Bronchial epithelial cell (primary cell): ENCODE results near the gene DTD1. TPM values are rescaled to one million over a fixed set of nuclear protein-coding genes. Genes with fewer than 3 reads are reported as not detected.

Experiments used
- DNase-seq: peaks from one replicate; pipeline ENCODE4 v3.0.0-alpha.2; 2010; ENCODE audit warnings: low read depth
- FAIRE-seq: peaks from 2 replicates; lab custom pipeline; 2011; peaks lifted over from hg19 to GRCh38; lab: Jason Lieb, UNC
- H3K27me3 ChIP-seq: 2 replicates; pipeline ENCODE4 v1.5.1; 2011; ENCODE audit warnings: low read length; ENCODE audit not compliant: control insufficient read depth, insufficient read depth
- H3K36me3 ChIP-seq: 2 replicates; pipeline ENCODE4 v1.5.1; 2011; ENCODE audit warnings: low read length; ENCODE audit not compliant: control insufficient read depth, insufficient read depth
- H3K4me3 ChIP-seq: 2 replicates; pipeline ENCODE4 v1.5.1; 2011; ENCODE audit warnings: mild to moderate bottlenecking, low read depth, low read length, control low read depth
- CTCF ChIP-seq: IDR thresholded peaks from 2 replicates; pipeline ENCODE4 v1.5.1; 2011; ENCODE audit warnings: mild to moderate bottlenecking, moderate library complexity, low read length, control low read depth, inconsistent platforms; ENCODE audit not compliant: insufficient read depth, severe bottlenecking
- total RNA-seq: library from RNA; depleted of rRNA; stranded (reverse); fragments of >200 nt; gene quantifications from 2 replicates; pipeline ENCODE4 v1.2.1, GENCODE V29; 2014

DTD1 gene
- total RNA-seq, 1 donor from 2014 or later: 197 TPM

GRCh38 chr20:18795366-18795765, 207.5 kb downstream of the DTD1 start:
- TF ChIP-seq CTCF: no peak
- Histone ChIP-seq H3K36me3 (no peaks in the 10 kb centered on the region), H3K4me3 (no peak overlapping the region), H3K27me3 (no peaks in the 10 kb centered on the region)
- FAIRE-seq (no peak), DNase-seq (no peak)

- TF ChIP-seq CTCF: no peak
- DNase-seq: no peak
- H3K27me3 ChIP-seq: no peaks in the 10 kb centered on the region
- no peak overlapping the region for H3K4me3 ChIP-seq
- no peak for FAIRE-seq
- H3K36me3 ChIP-seq: no peaks in the 10 kb centered on the region
Measured at GRCh38 chr20:18796282-18796833, 208.5 kb downstream of the DTD1 start.

- no peak for FAIRE-seq
- no peak for TF ChIP-seq CTCF
- no peak overlapping the region for H3K4me3 ChIP-seq
- no peaks in the 10 kb centered on the region for H3K36me3 ChIP-seq
- no peaks in the 10 kb centered on the region for H3K27me3 ChIP-seq
- no peak for DNase-seq
Measured at GRCh38 chr20:18801516-18801915, 213.7 kb downstream of the DTD1 start.

- TF ChIP-seq CTCF: no peak
- no peaks in the 10 kb centered on the region for H3K27me3 ChIP-seq
- FAIRE-seq (no peak), DNase-seq (no peak)
- no peaks in the 10 kb centered on the region for H3K36me3 ChIP-seq
- H3K4me3 ChIP-seq: no peak overlapping the region
Measured at GRCh38 chr20:18802012-18802634, 214.3 kb downstream of the DTD1 start.

GRCh38 chr20:18805881-18806280, 218.0 kb downstream of the DTD1 start:
- no peaks in the 10 kb centered on the region for H3K36me3 ChIP-seq
- FAIRE-seq: no peak
- peak; percentile 55 for DNase-seq
- no peaks in the 10 kb centered on the region for H3K27me3 ChIP-seq
- no peak for TF ChIP-seq CTCF
- H3K4me3 ChIP-seq: no peak overlapping the region

- no peak overlapping the region for H3K4me3 ChIP-seq
- FAIRE-seq (no peak), DNase-seq (no peak)
- H3K27me3 ChIP-seq: no peaks in the 10 kb centered on the region
- H3K36me3 ChIP-seq: no peaks in the 10 kb centered on the region
- TF ChIP-seq CTCF: no peak
Measured at GRCh38 chr20:18808712-18809111, 220.9 kb downstream of the DTD1 start.
